Right lobe of liver (tissue), 6 donors: ENCODE results near the gene STAM. TPM values are rescaled to one million over a fixed set of nuclear protein-coding genes. Genes with fewer than 3 reads are reported as not detected.

ENCODE experiments used
- ATAC-seq, 4 donors: fragments of 200-7000 bp; cut with Tn5 transposase; one replicate each; pipeline ENCODE4 v1.9.1; 2020; ENCODE audit warnings: mild to moderate bottlenecking in 4 of 4, moderate library complexity in 4 of 4
- DNase-seq, 3 donors: peaks; one replicate each; pipeline ENCODE4 v3.0.0-alpha.2; 2020
- H3K27ac ChIP-seq, 3 donors: fragments of 200-600 bp; one replicate each; pipeline ENCODE4 v1.8.0; 2022
- H3K27me3 ChIP-seq, 2 donors: fragments of 200-600 bp; one replicate each; pipeline ENCODE4 v1.8.0; 2022
- H3K36me3 ChIP-seq, 4 donors: fragments of 200-600 bp; sonication (generic) in 1 of 4; one replicate each; pipeline versions ENCODE4 v1.5.1 to v1.8.0; 2017 to 2022; ENCODE audit warnings: control low read depth in 1 of 4
- H3K4me1 ChIP-seq, 4 donors: fragments of 200-600 bp; sonication (generic) in 1 of 4; one replicate each; pipeline versions ENCODE4 v1.5.1 to v1.8.0; 2017 to 2022; ENCODE audit warnings: control low read depth in 1 of 4
- H3K4me3 ChIP-seq, 3 donors: fragments of 200-600 bp; one replicate each; pipeline ENCODE4 v1.8.0; 2022
- H3K9me3 ChIP-seq, 4 donors: fragments of 200-600 bp; sonication (generic) in 1 of 4; one replicate each; pipeline versions ENCODE4 v1.5.1 to v1.8.0; 2017 to 2022; ENCODE audit warnings: control low read depth in 1 of 4
- CTCF ChIP-seq, 4 donors: fragments of 200-600 bp in 3 of 4; fragments of 450-650 bp in 1 of 4; IDR thresholded peaks; one replicate each; pipeline versions ENCODE4 v1.5.1 to v1.8.0; 2016 to 2022; ENCODE audit warnings: antibody characterized with exemption in 4 of 4, mild to moderate bottlenecking in 2 of 4
- POLR2A ChIP-seq: fragments of 450-650 bp; IDR thresholded peaks from one replicate; pipeline ENCODE4 v1.6.1; 2017; ENCODE audit warnings: antibody characterized with exemption, mild to moderate bottlenecking
- WGBS: methylation state at CpG from one replicate; pipeline ENCODE4 v1.1.6; 2018; ENCODE audit warnings: low coverage, low lambda C conversion rate; ENCODE audit not compliant: insufficient coverage; ENCODE audit errors: missing lambda C conversion rate; 5-methylcytosine and 5-hydroxymethylcytosine counted together
- intact Hi-C, 2 donors: fragments of 100-400 bp; cut with DNase I; formaldehyde crosslinking; loops; one replicate each; pipeline versions ENCODE4 v1.11.2 to v1.14.1; 2022
- total RNA-seq, 6 experiments: library from RNA; depleted of rRNA in 2 of 6; stranded (reverse); fragments of >200 nt in 2 of 6; fragmentation: NEBNext Ultra II Directional in 3 of 6; extraction: Animal tissue kit (Norgen Biotek cat#: 25700) in 3 of 6; gene quantifications; one replicate each; pipeline versions ENCODE4 v1.1.0 to v1.2.4, GENCODE V29; 2016 to 2023
- donor health status: DM: no; HTN: yes; CAD: no.
- donor health status: DM: no; HTN: no; CAD: no.
- donor health status: DM: no; HTN: no; CAD: no.
- donor health status: DM: no; HTN: yes; CAD: no.
- donor health status: DM: no; HTN: yes; CAD: no.

The STAM gene
- total RNA-seq, 6 experiments from 2014 or later: 7.9 to 13.4 (median 8.2) TPM

DNA sequence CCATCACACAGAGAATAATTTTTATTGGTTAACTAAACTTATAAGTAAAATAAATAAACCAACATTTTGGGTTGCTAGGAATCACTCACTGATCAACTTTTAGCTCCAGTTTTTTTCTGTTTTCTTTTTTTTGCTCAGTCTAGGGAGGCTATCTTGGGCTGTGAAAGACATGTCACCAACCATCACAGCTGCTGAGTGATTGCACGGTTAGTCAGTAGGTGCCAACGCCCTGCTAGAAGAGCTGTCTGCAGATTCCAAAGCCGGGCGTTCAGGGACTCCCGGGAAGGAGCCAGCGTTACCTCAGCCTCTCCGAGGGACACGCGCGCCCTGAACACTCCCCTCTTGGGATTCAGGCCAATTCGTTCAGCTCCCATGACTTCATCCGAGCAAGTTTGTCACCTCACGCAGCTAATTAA, 604 bp upstream of the STAM start:
- peak overlapping the region; percentile 98 to 100 (median 98) for H3K27ac ChIP-seq
- no peaks in the 10 kb centered on the region for H3K9me3 ChIP-seq
- no peaks in the 10 kb centered on the region for H3K36me3 ChIP-seq
- DNase-seq (peak; percentile 65 to 74 (median 72)), ATAC-seq (peak; percentile 76 to 80 (median 78))
- peak overlapping the region; percentile 70 to 88 (median 79) for H3K4me3 ChIP-seq
- peaks cover 0 to 28% (median 12%) of the 10 kb centered on the region in 4 donors for H3K4me1 ChIP-seq
- WGBS: under 1% methylated on average over 12 of the region's 13 CpGs
- H3K27me3 ChIP-seq: no peaks in the 10 kb centered on the region
- intact Hi-C loops: no loop called here
- TF ChIP-seq CTCF (IDR thresholded peaks at IDR 0.05) (no peak), POLR2A (no peak)

DNA sequence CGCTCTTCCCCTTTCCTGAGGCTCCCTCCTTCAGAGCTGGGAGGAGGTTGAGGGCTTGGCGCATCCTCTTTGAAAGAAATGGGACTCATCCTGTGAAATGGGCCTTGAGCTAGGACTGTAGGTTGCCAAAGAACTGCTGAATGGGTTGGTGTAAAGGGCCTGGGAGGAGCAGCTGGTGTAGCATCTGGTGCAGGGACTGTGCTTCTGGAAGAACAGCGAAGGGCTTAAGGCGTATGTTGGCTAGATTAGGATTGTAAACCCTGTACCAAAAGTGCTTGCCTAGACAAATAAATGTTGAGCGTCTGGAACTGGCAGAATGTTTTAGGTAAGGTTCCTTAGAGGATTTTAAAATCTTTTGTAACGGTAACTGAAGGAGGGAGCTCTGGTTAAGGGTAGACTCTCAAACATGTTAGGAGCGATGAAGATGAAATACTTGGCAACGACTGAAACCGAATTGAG, 563 bp downstream of the STAM start:
- Histone ChIP-seq H3K27me3 (no peaks in the 10 kb centered on the region), H3K27ac (peak overlapping the region; percentile 98 to 100 (median 98)), H3K9me3 (no peaks in the 10 kb centered on the region), H3K4me1 (peaks cover 0 to 28% (median 12%) of the 10 kb centered on the region in 4 donors), H3K36me3 (no peaks in the 10 kb centered on the region), H3K4me3 (peak overlapping the region; percentile 70 to 88 (median 79))
- TF ChIP-seq POLR2A: no peak
- TF ChIP-seq CTCF (IDR thresholded peaks at IDR 0.05): no peak
- no peak for DNase-seq
- peak in 3 of 4 donors; percentile 24 to 33 (median 28) for ATAC-seq
- intact Hi-C loops: no loop called here
- WGBS: 2% methylated on average over 9 of the region's 9 CpGs

GRCh38 chr10:17645621-17646345, 1.8 kb downstream of the STAM start:
- no peak for TF ChIP-seq POLR2A
- TF ChIP-seq CTCF (IDR thresholded peaks at IDR 0.05): no peak
- H3K27ac ChIP-seq: no peak overlapping the region
- ATAC-seq: peak in 1 of 4 donors; percentile 10

GRCh38 chr10:17647326-17647725, 3.4 kb downstream of the STAM start:
- WGBS: 27% methylated on average over 3 of the region's 3 CpGs
- no peaks in the 10 kb centered on the region for H3K27me3 ChIP-seq
- intact Hi-C loops: no loop called here
- no peak for TF ChIP-seq CTCF (IDR thresholded peaks at IDR 0.05)
- TF ChIP-seq POLR2A: no peak
- no peaks in the 10 kb centered on the region for H3K36me3 ChIP-seq
- DNase-seq (no peak), ATAC-seq (no peak)
- H3K27ac ChIP-seq: no peak overlapping the region
- peaks cover 0 to 26% (median 12%) of the 10 kb centered on the region in 4 donors for H3K4me1 ChIP-seq
- no peaks in the 10 kb centered on the region for H3K9me3 ChIP-seq
- no peak overlapping the region for H3K4me3 ChIP-seq

More at GRCh38 chr10:17645621-17646345, 1.8 kb downstream of the STAM start:
- Histone ChIP-seq H3K4me3 (no peak overlapping the region), H3K9me3 (no peaks in the 10 kb centered on the region), H3K4me1 (peaks cover 0 to 28% (median 12%) of the 10 kb centered on the region in 4 donors), H3K27me3 (no peaks in the 10 kb centered on the region), H3K36me3 (no peaks in the 10 kb centered on the region)
- 48% methylated on average over 6 of the region's 6 CpGs for WGBS
- intact Hi-C loops: no loop called here
- DNase-seq: no peak
